BLaER1 treated with 17β-estradiol and CSF1 and Interleukin-3, amounts not matched to agents 10 nM and 100 nM (cell line): ENCODE results near the gene HDGFL2.

ENCODE experiments used
- H3K27ac ChIP-seq, 11 experiments: shearing (Covaris generic); formaldehyde crosslinking; 2 replicates each; pipeline ENCODE4 v1.8.1; 2022
- H3K27me3 ChIP-seq, 11 experiments: shearing (Covaris generic); formaldehyde crosslinking; 2 replicates each; pipeline ENCODE4 v1.8.1; 2022
- H3K36me3 ChIP-seq, 11 experiments: shearing (Covaris generic); formaldehyde crosslinking; 2 replicates each; pipeline ENCODE4 v1.8.1; 2022
- H3K4me1 ChIP-seq, 10 experiments: shearing (Covaris generic); formaldehyde crosslinking; 2 replicates each; pipeline ENCODE4 v1.8.1; 2022
- H3K4me2 ChIP-seq, 11 experiments: shearing (Covaris generic); formaldehyde crosslinking; 2 replicates each; pipeline ENCODE4 v1.8.1; 2022
- H3K4me3 ChIP-seq, 10 experiments: shearing (Covaris generic); formaldehyde crosslinking; 2 replicates each; pipeline ENCODE4 v1.8.1; 2022
- H3K9ac ChIP-seq, 11 experiments: shearing (Covaris generic); formaldehyde crosslinking; 2 replicates each; pipeline ENCODE4 v1.8.1; 2022
- H3K9me3 ChIP-seq, 11 experiments: shearing (Covaris generic); formaldehyde crosslinking; replicated peaks in 1 of 11; 2 replicates each; pipeline ENCODE4 v1.8.1; 2022
- H4K20me1 ChIP-seq, 11 experiments: shearing (Covaris generic); formaldehyde crosslinking; 2 replicates each; pipeline ENCODE4 v1.8.1; 2022
- Cebpa-rat ChIP-seq, 11 experiments: shearing (Covaris generic); IDR thresholded peaks; 2 replicates each; pipeline ENCODE4 v1.8.1; 2022

HDGFL2 gene

GRCh38 chr19:4471403-4472173 is 509 bp upstream of the HDGFL2 start:
- H3K4me3 ChIP-seq = peak overlapping the region; percentile 94 to 99 (median 97)
- no peaks in the 10 kb centered on the region for H3K27me3 ChIP-seq
- peaks cover 0 to 30% (median 16%) of the 10 kb centered on the region in 11 experiments; a peak in 11 of 22 replicates for H4K20me1 ChIP-seq
- peak overlapping the region; percentile 60 to 93 (median 87) for H3K27ac ChIP-seq
- H3K9me3 ChIP-seq = no peaks in the 10 kb centered on the region
- peak overlapping the region; percentile 70 to 94 (median 86) for H3K4me2 ChIP-seq
- peaks cover 24 to 38% (median 35%) of the 10 kb centered on the region in 10 experiments for H3K4me1 ChIP-seq
- H3K36me3 ChIP-seq = peaks cover 11 to 18% (median 15%) of the 10 kb centered on the region in 11 experiments
- H3K9ac ChIP-seq = peak overlapping the region; percentile 78 to 94 (median 87)
- no peak for TF ChIP-seq Cebpa-rat (IDR thresholded peaks at IDR 0.05)

- H3K4me2 ChIP-seq = peak overlapping the region; percentile 97 to 99 (median 98)
- peaks cover 0 to 30% (median 16%) of the 10 kb centered on the region in 11 experiments; a peak in 11 of 22 replicates for H4K20me1 ChIP-seq
- H3K9ac ChIP-seq = peak overlapping the region; percentile 88 to 97 (median 94)
- peak overlapping the region; percentile 68 to 84 (median 80) for H3K27ac ChIP-seq
- peaks cover 27 to 34% (median 31%) of the 10 kb centered on the region in 11 experiments for H3K36me3 ChIP-seq
- no peak for TF ChIP-seq Cebpa-rat (IDR thresholded peaks at IDR 0.05)
- H3K4me1 ChIP-seq = peaks cover 24 to 38% (median 35%) of the 10 kb centered on the region in 10 experiments
- no peaks in the 10 kb centered on the region for H3K27me3 ChIP-seq
- H3K9me3 ChIP-seq = no peaks in the 10 kb centered on the region
- H3K4me3 ChIP-seq = peak overlapping the region; percentile 94 to 99 (median 97)
Measured at GRCh38 chr19:4473011-4473762, 1.1 kb downstream of the HDGFL2 start.

- H3K9me3 ChIP-seq = no peaks in the 10 kb centered on the region
- peak overlapping the region; percentile 59 to 96 (median 93) for H3K9ac ChIP-seq
- peak overlapping the region; percentile 97 to 99 (median 98) for H3K4me2 ChIP-seq
- H3K4me3 ChIP-seq = peak overlapping the region; percentile 28 to 98 (median 95)
- peaks cover 0 to 30% (median 16%) of the 10 kb centered on the region in 11 experiments; a peak in 11 of 22 replicates for H4K20me1 ChIP-seq
- H3K27ac ChIP-seq = peak overlapping the region in 9 of 11 experiments; percentile 31 to 61 (median 46); a peak in 16 of 22 replicates
- no peak for TF ChIP-seq Cebpa-rat (IDR thresholded peaks at IDR 0.05)
- peaks cover 34 to 42% (median 38%) of the 10 kb centered on the region in 11 experiments for H3K36me3 ChIP-seq
- H3K27me3 ChIP-seq = no peaks in the 10 kb centered on the region
- peaks cover 24 to 38% (median 35%) of the 10 kb centered on the region in 10 experiments for H3K4me1 ChIP-seq
Measured at GRCh38 chr19:4473763-4474513, 1.8 kb downstream of the HDGFL2 start.

- H3K4me3 ChIP-seq = peak overlapping the region; percentile 25 to 98 (median 95)
Measured at GRCh38 chr19:4474514-4475022, 2.5 kb downstream of the HDGFL2 start.

GRCh38 chr19:4477034-4477801 is 5.1 kb downstream of the HDGFL2 start:
- no peaks in the 10 kb centered on the region for H3K9me3 ChIP-seq
- H3K4me2 ChIP-seq = no peak overlapping the region
- H3K9ac ChIP-seq = no peak overlapping the region
- TF ChIP-seq Cebpa-rat (IDR thresholded peaks at IDR 0.05) = no peak
- H3K36me3 ChIP-seq = peaks cover 59 to 68% (median 65%) of the 10 kb centered on the region in 11 experiments
- H3K27ac ChIP-seq = no peak overlapping the region
- H3K27me3 ChIP-seq = no peaks in the 10 kb centered on the region
- peaks cover 0 to 38% (median 16%) of the 10 kb centered on the region in 11 experiments; a peak in 11 of 22 replicates for H4K20me1 ChIP-seq
- H3K4me1 ChIP-seq = peaks cover 21 to 26% (median 24%) of the 10 kb centered on the region in 10 experiments
- H3K4me3 ChIP-seq = no peak overlapping the region

More at GRCh38 chr19:4474514-4475022, 2.5 kb downstream of the HDGFL2 start:
- no peaks in the 10 kb centered on the region for H3K27me3 ChIP-seq
- peak overlapping the region in 9 of 11 experiments; percentile 24 to 61 (median 46); a peak in 16 of 22 replicates for H3K27ac ChIP-seq
- peaks cover 24 to 38% (median 35%) of the 10 kb centered on the region in 10 experiments for H3K4me1 ChIP-seq
- no peak for TF ChIP-seq Cebpa-rat (IDR thresholded peaks at IDR 0.05)
- H3K9ac ChIP-seq = peak overlapping the region; percentile 59 to 96 (median 93); a peak in 21 of 22 replicates
- H3K4me2 ChIP-seq = peak overlapping the region; percentile 97 to 99 (median 98)
- peaks cover 0 to 30% (median 16%) of the 10 kb centered on the region in 11 experiments; a peak in 11 of 22 replicates for H4K20me1 ChIP-seq
- no peaks in the 10 kb centered on the region for H3K9me3 ChIP-seq
- peaks cover 41 to 48% (median 44%) of the 10 kb centered on the region in 11 experiments for H3K36me3 ChIP-seq

- Histone ChIP-seq H3K9me3 (no peaks in the 10 kb centered on the region), H3K9ac (no peak overlapping the region), H3K4me1 (no peaks in the 10 kb centered on the region), H3K27me3 (no peaks in the 10 kb centered on the region), H3K27ac (no peak overlapping the region), H3K36me3 (peaks cover 66 to 93% (median 78%) of the 10 kb centered on the region in 11 experiments), H3K4me2 (no peak overlapping the region), H4K20me1 (peaks cover 0 to 19% (median 0%) of the 10 kb centered on the region in 11 experiments; a peak in 7 of 22 replicates), H3K4me3 (no peak overlapping the region)
- no peak for TF ChIP-seq Cebpa-rat (IDR thresholded peaks at IDR 0.05)
Measured at GRCh38 chr19:4482721-4483364, 10.7 kb downstream of the HDGFL2 start.

GRCh38 chr19:4483385-4483784 is 11.3 kb downstream of the HDGFL2 start:
- Histone ChIP-seq H3K27me3 (no peaks in the 10 kb centered on the region), H3K4me2 (no peak overlapping the region), H3K4me1 (no peaks in the 10 kb centered on the region), H4K20me1 (peaks cover 0 to 19% (median 0%) of the 10 kb centered on the region in 11 experiments; a peak in 7 of 22 replicates), H3K9me3 (no peaks in the 10 kb centered on the region), H3K27ac (no peak overlapping the region), H3K36me3 (peaks cover 66 to 93% (median 76%) of the 10 kb centered on the region in 11 experiments), H3K4me3 (no peak overlapping the region), H3K9ac (no peak overlapping the region)
- no peak for TF ChIP-seq Cebpa-rat (IDR thresholded peaks at IDR 0.05)
